DLD1 (cell line): Measurements from ENCODE around the gene DDOST.
"Not testable (repeated sequence)": the region's sequence is repeated elsewhere in the genome, so short reads cannot be mapped to it uniquely, and the experiment has no call there.

ENCODE experiments used
- in situ Hi-C: cut with HindIII; loops from 2 replicates; pipeline ENCODE4 v1.10.0; 2017; ENCODE audit warnings: low sequenced_read_pairs

DDOST gene

GRCh38 chr1:20626524-20626923 is 34.6 kb downstream of the DDOST start:
- in situ Hi-C loops = no loop called here

- in situ Hi-C loops = no loop called here
These were observed 35.1 kb downstream of the DDOST start for GRCh38 chr1:20626098-20626427.

- in situ Hi-C loops = no loop called here
These were observed 35.7 kb downstream of the DDOST start for GRCh38 chr1:20625176-20626097.

- in situ Hi-C loops = no loop called here
These were observed 36.5 kb downstream of the DDOST start for GRCh38 chr1:20624709-20625108.

- in situ Hi-C loops = no loop called here
These were observed 40.2 kb downstream of the DDOST start for GRCh38 chr1:20621012-20621411.

GRCh38 chr1:20619999-20620398 is 41.2 kb downstream of the DDOST start:
- in situ Hi-C loops = no loop called here

- in situ Hi-C loops = no loop called here
These were observed 42.6 kb downstream of the DDOST start for GRCh38 chr1:20618550-20618949.

GRCh38 chr1:20616847-20617487 is 44.2 kb downstream of the DDOST start:
- in situ Hi-C loops = no loop called here

GRCh38 chr1:20615946-20616846 is 45.0 kb downstream of the DDOST start:
- in situ Hi-C loops = no loop called here

GRCh38 chr1:20614131-20614579 is 47.0 kb downstream of the DDOST start:
- in situ Hi-C loops = no loop called here

- in situ Hi-C loops = no loop called here
These were observed 48.9 kb downstream of the DDOST start for GRCh38 chr1:20612221-20612746.

- in situ Hi-C loops = no loop called here
These were observed 49.5 kb downstream of the DDOST start for GRCh38 chr1:20611652-20612051.

GRCh38 chr1:20610970-20611369 is 50.2 kb downstream of the DDOST start:
- in situ Hi-C loops = no loop called here

- in situ Hi-C loops = no loop called here
These were observed 51.6 kb downstream of the DDOST start for GRCh38 chr1:20609541-20609940.

- in situ Hi-C loops = not testable (repeated sequence)
These were observed 54.2 kb downstream of the DDOST start for GRCh38 chr1:20606801-20607570.

- in situ Hi-C loops = no loop called here
These were observed 56.5 kb downstream of the DDOST start for GRCh38 chr1:20604678-20605077.

GRCh38 chr1:20603504-20604464 is 57.4 kb downstream of the DDOST start:
- in situ Hi-C loops = no loop called here

- in situ Hi-C loops = no loop called here
These were observed 58.2 kb downstream of the DDOST start for GRCh38 chr1:20602851-20603450.
